GM19238 (cell line): ENCODE data around the gene PRR12.

ENCODE experiments used
- DNase-seq: peaks from one replicate; pipeline ENCODE4 v3.0.0; 2011; ENCODE audit warnings: low spot score; ENCODE audit not compliant: insufficient read length

Gene PRR12

DNA sequence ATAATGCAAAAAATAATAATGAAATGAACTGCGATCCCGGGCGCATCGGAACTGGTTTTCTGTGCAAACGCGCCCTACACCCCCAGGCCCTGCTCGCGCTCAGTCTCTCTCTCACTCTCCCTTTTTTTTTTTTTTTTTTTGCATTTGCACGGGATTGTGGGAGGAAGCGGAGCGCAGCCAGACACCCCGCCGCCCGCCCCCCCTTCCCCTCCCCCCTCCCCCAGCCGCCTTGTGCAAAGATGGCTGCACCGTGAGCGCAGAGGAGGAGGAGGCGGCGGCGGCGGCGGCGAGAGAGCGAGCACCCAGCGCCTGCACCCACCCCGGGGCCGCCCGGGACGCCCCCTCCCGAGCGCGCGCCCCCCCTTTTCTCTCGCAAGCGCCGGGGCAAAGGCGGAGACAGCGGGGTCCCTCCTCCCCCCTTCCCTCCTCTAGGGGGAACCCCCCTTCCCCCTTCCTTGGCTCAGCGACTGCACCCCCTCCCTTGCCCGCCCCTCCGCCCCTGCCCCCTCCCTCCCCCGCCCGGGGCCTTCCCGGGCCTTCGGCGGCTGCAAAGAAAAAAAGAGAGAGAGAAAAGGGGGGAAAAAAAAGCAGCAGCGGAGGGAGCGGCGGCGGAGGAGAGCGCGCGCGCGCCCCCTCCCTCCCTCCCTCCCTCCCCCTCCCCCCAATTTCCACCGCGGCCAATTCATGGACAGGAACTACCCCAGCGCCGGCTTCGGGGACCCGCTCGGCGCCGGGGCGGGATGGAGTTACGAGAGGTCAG lies at the start of gene PRR12:
TSS of gene PRR12 (plus strand) at position 212 of the 760 bp plus-strand sequence. CDS start at position 685, 473 bp downstream.
- peak; percentile 76 for DNase-seq

GRCh38 chr19:49541914-49542313 lies 49.1 kb upstream of the PRR12 start:
- no peak for DNase-seq

DNA sequence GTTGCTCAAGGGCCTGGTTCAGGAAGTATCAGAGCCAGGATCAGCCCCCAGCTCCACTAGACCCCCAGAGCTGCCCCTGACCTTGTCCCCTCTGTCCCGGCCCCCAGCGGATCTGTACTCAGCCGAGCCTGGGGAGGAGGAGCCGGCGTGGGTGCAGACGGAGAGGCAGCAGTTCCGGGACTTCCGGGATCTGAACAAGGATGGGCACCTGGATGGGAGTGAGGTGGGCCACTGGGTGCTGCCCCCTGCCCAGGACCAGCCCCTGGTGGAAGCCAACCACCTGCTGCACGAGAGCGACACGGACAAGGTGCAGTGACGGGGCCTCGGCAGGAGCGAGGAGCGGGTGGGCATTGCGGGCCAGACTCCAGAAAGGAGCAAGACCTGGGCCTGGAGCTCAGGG lies 48.5 kb upstream of the PRR12 start:
- DNase-seq = no peak

DNA sequence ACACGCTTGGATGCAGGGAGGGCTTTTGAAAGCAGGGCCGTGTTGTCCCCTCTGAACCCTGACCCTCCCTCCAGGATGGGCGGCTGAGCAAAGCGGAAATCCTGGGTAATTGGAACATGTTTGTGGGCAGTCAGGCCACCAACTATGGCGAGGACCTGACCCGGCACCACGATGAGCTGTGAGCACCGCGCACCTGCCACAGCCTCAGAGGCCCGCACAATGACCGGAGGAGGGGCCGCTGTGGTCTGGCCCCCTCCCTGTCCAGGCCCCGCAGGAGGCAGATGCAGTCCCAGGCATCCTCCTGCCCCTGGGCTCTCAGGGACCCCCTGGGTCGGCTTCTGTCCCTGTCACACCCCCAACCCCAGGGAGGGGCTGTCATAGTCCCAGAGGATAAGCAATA lies 48.0 kb upstream of the PRR12 start:
- DNase-seq = no peak

DNA sequence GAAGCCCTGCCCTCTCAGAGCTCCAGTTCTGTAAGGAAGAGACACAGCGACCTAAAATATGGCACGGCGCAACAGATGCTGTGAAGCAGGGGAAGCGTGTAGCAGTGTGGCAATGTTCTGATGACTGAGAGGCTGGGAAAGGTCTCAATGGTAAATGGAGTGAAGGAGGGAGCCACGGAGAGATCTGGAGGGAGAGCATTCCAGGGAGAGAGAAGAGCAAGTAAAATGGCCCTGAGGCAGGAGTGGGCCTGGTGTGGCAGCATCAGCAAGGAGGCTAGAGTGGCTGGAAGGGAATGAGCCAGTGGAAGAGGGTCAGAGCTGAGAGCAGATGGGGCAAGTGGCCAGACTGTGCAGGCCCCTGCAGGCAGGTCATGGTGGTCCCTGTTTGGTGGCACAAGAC lies 46.8 kb upstream of the PRR12 start:
- DNase-seq = no peak

DNA sequence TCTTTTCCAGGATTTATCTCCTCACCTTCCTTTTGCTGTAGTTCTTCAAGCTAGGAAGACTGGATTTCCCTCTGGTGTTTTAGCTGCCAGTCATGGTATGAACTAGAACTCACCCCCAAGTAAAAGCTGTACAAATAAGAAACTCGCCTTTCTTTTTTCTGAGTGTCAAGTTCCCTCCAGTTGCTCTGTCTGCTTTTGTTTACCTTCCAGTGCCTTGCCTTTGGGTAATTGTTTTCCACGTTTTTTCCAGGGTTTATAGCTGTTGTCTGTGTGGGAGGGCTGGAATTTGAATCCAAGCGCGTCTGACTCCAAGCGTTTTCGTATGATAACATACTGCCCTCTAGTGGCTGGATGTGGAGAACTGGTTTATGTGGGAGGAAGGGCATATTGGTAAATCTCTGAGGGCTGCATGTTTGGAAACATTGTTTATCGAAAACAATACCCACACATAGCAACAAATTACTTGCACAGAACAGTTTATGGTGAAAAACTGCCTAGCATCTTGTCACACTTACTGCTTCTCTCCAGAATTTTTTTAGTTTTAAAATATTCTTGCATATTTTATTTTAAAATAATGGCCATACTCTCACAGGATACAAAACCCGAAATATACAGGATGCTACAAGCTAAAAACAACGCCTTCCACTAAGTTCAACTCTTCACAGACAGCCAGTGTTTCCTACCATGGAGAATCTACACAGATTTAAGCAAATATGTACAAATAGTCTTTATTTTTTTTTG lies 44.0 kb upstream of the PRR12 start:
- DNase-seq = peak; percentile 72

DNA sequence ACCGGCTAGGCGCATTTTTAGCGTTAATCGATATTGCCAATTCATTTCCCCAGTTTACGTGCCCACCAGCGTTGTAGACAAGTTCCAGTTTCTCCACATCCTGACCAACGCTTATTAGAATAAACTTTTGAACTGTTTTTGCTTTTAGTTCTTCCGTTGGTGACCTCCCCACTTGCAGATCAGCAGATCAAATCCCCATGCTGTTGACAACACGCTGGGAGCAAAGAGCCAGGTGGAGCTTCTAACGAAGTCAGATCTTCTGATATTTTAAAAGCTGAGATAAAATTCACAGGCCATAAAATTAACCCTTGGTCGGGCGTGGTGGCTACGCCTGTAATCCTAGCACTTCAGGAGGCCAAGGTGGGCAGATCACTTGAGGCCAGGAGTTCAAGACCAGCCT lies 41.9 kb upstream of the PRR12 start:
- DNase-seq = no peak

DNA sequence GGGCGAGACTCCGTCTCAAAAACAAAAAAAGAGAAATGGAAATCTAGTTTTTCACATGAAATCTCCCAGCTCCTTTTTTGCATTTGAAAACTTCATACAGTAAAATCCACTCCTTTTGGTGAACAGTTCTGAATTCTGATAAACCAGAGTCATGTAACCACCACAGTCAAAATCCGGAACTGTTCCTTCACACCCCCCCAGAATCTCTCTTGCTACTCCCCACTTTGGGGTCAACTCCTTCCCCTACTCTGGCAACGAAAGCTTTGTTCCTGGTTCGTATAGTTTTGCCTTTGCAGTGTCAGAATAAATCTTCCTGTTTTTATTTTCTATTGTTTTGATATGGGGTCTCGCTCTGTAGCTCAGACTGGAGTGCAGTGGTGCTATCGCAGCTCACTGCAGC lies 39.5 kb upstream of the PRR12 start:
- no peak for DNase-seq

- DNase-seq = no peak
Observed at GRCh38 chr19:49552749-49553148, 38.2 kb upstream of the PRR12 start.

DNA sequence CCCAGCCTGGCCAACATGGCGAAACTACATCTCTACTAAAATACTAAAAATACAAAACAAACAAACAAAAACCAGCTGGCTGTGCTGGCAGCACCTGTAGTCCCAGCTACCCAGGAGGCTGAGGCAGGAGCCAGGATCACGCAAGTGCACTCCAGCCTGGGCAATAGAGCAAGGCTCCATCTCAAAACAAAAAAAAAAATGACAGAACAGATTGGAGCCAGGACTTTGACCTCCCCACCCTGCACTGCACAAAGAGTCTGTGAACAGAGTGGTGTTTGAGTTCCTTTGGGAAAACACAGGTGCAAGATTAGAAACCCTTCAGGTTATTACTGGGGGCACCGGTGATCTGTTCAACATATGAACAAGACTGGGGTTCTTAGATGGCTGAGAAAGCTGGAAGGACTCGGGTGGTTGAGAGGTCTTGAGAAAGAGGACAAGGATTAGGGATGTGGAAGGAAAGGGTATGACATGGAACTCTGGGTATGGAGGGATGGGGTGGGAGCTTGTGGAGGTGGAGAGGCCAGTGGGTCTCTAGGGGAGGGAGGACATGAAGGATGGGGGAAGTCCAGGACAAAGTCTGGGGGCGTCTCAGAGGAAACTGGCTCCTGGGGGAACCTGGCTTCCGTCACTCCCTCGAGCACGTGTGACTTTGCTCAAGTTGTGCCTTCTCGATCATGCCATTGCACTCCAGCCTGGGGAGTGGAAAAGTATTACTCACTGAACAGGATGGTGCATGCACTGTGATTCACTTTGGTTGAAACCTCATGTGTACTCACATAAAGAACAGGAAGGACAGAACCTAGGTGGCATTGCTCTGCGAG lies 37.3 kb upstream of the PRR12 start:
- no peak for DNase-seq

GRCh38 chr19:49554701-49555181 lies 36.2 kb upstream of the PRR12 start:
- DNase-seq = no peak

- no peak for DNase-seq
Observed at GRCh38 chr19:49555600-49556411, 35.2 kb upstream of the PRR12 start.

DNA sequence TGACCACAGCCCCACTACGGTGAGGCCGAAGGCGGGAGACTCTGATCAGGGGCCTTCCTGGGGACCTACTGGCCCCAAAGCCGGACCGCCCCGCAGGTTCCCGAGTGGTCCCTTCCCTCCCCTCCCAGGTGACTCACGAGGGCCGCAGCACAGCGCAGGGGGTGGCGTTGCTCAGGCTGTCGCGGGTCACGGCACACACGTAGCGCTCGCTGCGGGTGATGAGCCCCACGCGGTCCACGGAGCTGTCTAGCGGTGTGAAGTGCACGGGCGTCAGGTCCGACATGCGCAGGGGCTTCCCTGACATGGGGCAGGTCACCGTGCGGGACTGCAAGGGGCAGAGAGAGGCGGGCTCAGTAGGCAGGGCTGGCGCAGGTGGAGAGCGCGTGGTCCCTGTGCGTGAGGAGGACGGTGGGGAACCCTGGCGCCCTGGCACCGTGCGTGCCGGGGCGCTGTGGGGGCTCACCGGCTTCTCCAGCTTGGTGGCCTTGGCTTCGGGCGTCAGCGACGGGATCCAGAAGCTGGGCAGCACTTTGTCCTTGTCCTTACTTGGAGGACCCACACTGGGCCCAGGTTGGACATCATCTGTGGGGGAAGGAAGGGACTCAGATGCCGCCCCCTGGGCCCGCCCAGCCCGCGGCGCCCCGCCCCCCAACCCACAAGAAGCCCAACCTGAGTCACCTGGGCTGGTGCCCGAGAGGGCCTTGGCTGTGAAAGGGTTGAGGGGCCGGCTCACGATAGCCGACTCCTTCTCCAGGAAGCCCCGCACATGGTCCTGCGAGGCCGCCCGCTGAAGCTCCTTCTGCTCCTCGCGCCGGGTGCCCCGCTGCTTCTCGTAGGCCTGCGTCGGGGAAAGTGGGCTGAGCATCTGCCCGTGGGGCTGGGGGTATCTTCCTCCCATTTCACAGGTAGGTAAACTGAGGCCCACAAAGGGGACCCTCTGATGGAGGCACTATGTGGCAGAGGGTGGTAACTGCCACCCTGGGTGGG lies 34.3 kb upstream of the PRR12 start:
- DNase-seq = no peak

GRCh38 chr19:49557641-49558325 lies 33.2 kb upstream of the PRR12 start:
- no peak for DNase-seq

DNA sequence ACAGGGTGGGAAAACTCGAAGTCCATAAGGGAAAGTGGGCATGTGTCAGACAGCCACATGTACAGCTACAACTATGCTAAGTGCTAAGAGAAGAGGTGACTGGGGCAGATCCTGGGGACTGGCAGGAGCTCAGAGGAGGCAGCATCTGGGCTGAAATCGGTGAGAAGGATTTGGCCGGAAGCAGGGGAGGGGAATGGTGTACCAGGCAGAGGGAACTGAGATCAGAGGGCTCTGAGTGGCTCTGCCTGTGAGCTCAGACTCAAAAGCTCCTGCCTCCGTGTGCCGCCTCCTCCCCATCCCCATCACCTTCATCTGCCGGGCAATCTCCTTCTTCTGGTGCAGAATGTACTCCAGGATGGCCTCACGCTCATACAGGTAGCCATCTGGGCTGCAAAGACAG lies 32.4 kb upstream of the PRR12 start:
- DNase-seq = no peak

DNA sequence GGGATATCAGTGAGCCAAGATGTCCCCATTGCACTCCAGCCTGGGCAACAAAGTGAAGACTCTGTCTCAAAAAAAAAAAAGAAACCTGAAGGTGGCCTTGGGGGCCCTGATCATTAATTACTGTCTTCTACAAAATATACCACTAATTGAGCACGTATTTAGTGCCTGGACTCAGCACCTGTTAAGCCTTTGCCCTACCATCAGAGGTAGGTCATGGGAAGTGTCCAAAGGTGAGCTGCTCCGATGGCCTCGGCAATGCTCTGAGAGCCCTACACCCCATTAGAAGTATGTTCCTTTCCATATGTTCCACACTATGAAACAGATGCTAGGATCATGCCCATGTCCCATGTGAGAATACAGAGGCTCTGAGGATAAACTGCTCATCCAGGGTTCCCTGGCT lies 31.5 kb upstream of the PRR12 start:
- no peak for DNase-seq

DNA sequence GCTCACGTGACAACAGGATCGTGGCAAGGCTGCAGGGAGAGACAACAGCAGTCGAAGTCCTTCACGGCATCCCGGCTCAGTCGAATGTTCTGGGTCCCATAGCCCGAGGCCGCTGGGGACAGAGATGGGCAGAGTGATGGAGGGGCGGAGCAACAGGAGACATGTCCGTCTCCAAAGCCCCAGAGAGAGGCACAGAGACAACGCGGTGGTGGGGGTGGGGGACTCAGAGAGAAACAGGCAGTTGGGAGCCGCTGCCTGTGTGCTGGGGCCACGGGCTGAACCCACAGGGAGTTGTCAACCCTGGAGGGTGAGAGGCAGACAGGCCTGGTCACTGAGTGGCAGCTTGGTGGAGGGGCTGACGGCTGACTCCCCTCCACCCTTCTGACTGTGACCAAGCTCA lies 31.1 kb upstream of the PRR12 start:
- no peak for DNase-seq

DNA sequence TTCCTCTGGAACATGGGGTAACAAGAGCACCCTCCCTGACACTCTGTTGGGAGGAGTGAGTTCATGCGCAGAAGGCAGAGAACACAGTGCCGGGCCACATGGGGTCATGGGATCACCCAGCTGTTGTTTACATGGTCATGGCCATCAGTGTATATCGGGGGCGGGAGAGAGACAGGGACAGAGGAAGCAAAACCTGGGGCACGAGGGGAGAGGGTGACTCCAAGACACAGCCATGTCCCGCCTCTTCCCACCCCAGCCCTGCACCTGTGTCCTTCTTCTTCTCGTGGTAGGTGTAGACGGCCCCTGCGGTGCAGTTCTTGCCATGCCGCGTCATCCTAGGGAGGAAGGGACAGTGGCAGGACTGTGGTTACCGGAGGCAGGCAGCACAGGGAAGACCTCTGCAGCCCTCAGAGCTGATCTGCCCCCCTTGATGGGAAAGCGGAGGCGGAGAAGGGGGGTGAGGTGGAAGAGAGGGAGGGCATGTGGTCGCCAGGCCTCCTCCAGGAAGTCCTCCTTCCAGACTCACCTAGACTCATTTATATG lies 30.6 kb upstream of the PRR12 start:
- no peak for DNase-seq

GRCh38 chr19:49564616-49565045 lies 26.4 kb upstream of the PRR12 start:
- DNase-seq = no peak
